NCI-H748 treated with DMSO at 0.1 percent for 48 hours (cell line): ENCODE data around the gene MYL6B.
"Not testable (repeated sequence)": the region's sequence is repeated elsewhere in the genome, so short reads cannot be mapped to it uniquely, and the experiment has no call there.

ENCODE experiments used
- DNase-seq: peaks from one replicate; lab custom pipeline; 2025; lab: John Stamatoyannopoulos, UW

The MYL6B gene

DNA sequence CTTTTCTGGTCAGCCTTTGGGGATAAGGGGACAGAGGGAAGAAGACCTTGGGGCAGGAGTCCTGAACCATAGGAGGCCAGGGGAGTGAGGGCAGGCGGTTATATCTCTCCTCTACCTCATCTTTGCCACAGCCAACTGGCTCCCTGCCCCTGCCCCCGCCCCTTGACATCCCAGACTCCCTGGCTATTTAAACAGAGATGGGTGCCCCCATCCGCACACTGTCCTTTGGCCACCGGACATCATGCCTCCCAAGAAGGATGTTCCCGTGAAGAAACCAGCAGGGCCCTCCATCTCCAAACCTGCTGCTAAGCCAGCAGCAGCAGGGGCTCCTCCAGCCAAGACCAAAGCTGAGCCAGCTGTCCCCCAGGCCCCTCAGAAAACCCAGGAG is 1.3 kb downstream of the MYL6B start:
- DNase-seq, result no peak

DNA sequence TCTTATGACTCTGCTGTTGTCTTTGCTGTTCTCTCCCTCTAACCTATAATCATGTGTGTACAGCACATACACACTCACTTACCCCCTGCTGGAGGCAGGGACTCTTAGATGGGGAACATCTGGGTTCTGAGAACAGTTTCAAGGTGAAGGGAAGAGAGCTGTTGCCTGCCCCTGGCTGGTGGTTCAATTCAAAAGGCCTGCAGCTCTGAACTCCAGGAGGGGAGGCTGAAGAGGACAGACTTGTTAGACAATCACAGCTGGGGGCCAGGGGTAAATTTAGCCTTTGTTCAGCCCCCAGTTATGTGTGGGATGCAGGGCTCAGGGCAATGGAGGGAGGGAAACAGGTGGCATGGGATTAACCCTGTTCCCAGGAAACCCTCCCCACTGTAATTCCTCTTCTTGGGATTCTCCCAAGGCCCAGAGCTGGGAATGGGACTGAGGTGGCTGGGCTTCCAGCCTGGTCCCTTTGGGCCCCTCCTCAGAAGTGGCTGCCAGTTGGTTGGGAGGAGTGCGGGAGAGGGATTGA is 1.9 kb downstream of the MYL6B start:
- DNase-seq, result no peak

DNA sequence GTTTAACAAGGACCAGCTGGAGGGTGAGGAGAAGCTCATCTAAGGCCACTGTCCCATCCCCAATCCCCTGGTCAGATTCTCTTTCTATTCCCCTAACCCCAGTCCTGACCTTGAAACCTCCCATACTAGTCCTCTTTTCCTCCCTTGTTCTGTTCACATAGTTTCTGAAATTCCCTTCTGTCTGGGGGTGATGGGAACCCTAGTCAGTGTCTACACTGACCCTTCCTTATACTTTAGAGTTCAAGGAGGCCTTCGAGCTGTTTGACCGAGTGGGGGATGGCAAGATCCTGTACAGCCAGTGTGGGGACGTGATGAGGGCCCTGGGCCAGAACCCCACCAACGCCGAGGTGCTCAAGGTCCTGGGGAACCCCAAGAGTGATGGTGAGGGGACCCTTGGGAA is 2.4 kb downstream of the MYL6B start:
- DNase-seq, result no peak

DNA sequence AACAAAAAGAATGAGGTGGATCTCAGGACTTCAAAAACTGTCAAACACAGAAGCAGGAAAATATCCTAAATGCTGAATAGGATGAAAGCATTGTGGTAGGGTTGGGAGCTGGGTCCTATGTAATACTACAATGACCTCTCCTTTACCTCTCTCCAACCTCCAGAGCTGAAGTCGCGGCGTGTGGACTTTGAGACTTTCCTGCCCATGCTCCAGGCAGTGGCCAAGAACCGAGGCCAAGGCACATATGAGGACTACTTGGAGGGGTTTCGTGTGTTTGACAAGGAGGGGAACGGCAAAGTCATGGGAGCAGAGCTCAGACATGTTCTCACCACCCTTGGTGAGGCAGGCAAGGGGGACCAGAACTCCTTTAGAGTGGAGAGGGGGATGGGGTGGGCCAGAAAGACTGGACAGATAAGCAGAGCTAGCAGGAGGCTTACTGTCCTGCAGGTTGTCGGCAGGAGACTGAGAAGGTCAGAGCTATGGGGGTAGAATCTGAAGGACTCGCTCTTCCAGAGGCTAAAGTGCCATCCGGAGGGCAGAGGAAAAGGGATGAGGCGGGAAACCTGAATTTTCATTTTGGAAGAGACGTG is 3.0 kb downstream of the MYL6B start:
- DNase-seq, result no peak

DNA sequence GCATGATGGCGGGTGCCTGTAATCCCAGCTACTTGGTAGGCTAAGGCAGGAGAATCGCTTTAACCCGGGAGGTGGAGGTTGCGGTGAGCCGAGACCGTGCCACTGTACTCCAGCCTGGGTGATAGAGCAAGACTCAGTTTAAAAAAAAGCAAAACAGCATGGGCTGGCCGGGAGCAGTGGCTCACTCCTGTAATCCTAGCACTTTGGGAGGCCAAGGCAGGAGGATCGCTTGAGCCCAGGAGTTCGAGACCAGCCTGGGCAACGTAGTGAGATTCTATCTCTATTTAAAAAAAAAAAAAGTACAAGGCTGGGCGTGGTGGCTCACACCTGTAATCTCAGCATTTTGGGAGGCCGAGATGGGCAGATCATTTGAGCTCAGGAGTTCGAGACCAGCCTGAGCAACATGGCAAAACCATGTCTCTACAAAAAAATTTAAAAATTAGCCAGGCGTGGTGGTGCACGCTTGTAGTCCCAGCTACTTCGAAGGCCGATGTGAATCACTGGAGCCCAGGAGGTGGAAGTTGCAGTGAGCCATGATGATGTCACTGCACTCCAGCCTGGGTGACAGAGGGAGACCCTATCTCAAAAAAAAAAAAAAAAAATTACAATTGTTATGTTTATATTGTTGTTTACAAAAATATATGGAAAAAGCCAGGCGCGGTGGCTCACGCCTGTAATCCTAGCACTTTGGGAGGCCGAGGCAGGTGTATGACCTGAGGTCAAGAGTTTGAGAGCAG is 4.2 kb downstream of the MYL6B start:
- not testable (repeated sequence) for DNase-seq

DNA sequence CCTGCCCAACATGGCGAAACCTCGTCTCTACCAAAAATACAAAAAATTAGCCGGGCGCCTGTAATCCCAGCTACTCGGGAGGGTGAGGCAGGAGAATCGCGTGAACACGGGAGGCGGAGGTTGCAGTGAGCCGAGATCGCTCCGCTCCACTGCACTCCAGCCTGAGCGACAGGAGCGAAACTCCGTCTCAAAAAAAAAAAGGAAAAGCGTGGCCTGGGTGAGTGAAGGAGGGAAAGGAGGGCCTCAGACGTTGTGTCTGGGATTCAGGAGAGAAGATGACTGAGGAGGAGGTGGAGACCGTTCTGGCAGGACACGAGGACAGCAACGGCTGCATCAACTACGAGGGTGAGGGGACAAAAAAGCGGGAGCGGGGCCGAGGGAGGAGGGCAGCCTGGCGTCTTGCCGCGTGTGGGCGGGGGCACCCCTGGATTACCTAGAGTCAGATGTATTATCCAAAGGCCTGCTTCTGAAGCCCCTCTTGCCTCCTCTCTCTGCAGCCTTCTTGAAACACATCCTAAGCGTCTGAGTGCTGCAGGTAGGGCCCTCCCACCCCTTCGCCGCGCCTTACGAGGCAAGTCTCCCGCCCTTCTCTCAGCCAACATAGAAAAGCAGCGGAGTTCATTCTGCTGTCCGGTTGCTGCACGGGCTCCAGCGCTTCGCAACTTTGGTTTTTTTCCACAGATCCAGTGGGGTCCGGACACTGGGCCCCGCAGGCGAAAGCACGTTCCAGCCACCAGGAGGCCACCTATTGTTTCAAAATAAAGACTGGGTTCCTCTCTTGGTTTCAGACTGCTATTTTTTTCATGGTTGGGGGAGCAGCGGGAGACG is 5.0 kb downstream of the MYL6B start:
- peak; percentile 83 for DNase-seq

DNA sequence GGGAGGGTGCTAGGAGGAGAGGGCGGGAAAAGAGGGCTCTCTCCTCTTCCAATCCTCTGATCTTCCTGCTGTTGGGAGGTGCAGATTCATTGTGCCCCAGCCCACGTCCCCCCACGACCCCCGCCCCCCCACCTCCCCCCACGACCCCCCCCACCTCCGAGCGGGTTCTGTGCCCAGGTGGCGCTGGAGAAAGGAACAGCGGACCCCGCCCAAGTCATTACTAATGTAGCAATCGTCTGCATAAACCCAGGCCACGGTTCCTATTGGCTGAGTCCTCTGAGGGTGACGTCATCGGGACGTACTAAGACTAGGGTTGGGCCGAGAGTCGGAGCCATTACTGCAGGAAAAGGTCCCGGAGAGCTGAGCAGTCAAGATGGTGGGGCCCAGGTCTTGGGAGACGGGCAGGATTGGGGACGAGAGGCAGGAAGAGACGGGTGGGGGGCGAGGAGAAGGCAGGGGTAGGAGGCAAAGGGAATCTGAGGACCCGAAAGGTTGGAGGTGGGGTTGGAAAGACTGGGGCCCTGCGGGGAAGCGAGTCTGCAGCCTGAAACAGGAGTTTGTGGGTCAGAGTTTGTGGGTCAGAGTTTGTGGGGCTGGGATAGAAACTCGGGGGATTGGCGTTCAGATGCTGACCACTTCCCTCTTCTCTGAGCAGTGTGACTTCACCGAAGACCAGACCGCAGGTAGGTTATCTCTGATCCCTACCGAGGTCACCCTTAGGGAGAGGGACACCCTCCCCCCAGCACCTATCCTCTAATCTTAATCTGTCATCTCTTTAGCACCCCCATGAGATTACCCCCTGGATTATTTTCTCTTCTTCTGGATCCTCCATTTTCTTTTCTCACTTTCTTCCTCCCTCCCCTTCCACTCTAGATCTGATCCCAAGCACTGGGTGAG is 5.9 kb downstream of the MYL6B start, which contains the start of gene MYL6:
TSS of gene MYL6 (plus strand) at position 331 of the 897 bp plus-strand sequence. CDS start at position 374, 43 bp downstream.
- peak; percentile 96 for DNase-seq

DNA sequence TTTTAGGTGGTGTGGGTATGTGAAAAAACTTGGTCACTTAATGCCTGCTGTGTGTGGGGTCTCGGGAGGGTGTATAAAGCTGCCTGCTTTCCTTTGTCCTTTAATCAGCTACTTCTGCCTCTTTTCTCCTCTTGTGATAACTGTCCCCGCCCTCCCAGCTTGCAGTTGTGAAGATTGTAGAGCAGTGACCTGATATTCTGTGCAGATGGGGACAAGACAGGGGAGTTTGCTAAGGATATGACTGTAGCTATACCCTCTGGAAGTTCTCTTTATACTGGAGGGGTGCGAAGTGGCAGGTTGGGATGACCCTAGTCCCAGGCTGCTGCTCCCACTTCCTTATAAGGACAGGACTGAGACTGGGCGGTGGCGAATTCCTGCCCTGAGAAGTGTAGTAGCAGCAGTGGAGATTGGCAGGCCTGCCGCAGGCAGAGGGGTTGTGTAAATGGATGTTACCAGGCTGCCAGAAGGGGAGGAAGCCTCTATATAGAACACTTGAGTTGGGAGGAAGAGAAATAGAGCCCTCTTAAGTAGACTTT is 6.6 kb downstream of the MYL6B start:
- DNase-seq, result peak; percentile 17

DNA sequence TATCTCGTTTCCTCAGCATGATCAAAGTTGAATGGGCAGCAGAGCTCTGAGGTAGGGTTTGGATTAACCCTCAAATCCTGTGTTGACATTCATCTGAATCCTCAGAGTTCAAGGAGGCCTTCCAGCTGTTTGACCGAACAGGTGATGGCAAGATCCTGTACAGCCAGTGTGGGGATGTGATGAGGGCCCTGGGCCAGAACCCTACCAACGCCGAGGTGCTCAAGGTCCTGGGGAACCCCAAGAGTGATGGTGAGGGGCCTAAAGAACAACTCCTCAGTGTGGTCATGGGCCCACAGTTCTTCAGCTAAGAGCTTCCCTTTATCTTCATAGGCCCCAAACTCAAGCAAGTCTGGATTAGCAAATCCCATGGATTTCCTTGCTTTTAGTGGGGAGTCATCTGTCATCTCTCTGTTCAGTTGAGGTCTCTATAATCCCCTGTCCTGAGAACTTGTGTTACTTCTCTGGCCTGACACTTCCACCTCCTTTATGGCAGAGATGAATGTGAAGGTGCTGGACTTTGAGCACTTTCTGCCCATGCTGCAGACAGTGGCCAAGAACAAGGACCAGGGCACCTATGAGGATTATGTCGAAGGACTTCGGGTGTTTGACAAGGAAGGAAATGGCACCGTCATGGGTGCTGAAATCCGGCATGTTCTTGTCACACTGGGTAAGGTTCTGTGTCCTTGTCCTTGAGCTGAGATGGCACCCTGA is 7.2 kb downstream of the MYL6B start:
- DNase-seq, result no peak

DNA sequence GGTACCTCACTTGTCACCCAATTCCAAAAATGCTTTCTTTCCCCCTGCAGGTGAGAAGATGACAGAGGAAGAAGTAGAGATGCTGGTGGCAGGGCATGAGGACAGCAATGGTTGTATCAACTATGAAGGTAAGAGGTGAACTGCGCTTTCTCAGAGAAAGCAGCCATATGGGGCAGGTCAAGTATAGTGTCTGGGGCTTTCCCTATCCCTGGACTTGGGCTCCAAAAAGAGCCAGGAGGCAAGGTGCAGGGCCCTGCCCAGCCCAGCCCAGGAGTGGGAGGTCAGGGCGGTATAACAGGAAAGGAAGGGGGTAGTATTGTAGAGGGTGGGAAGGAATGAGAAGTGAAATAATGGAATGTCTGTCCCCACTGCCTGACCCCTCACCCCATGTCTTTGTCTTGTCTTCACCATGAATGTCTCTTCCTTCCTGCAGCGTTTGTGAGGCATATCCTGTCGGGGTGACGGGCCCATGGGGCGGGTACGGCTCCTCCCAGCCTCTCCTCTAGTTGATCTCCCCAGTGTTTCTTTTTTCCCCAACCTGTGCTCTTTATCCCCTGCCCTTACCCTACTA is 7.9 kb downstream of the MYL6B start:
- DNase-seq, result no peak

DNA sequence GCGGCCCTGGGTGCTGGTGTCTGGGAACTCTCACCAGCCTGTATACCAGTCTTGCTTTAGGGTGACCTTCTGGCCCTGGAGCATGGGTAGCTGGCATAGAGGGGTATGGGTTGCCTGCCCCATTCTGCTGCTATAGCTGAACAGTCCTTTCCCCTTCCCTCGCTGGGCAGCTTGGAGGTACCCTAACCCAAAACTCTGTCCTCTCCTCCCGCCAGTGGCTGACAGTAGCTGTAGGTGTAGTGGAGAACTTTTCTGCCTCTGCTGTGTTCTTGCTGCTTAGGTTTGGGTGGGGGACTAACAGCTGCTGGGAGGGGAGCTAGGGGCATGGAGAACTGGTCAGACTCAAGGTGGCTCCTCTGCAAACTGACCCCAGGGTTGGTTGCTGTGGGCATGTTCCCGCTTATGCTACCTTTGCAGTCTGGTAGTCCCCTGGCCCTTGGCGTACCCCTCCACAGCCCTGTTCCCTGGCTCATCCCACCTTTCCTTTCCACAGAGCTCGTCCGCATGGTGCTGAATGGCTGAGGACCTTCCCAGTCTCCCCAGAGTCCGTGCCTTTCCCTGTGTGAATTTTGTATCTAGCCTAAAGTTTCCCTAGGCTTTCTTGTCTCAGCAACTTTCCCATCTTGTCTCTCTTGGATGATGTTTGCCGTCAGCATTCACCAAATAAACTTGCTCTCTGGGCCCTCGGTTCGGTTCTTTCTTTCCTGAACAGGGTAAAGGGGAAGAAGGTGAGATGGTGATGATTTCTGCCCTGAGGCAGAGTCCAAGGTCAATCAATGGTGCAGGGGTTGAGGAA is 8.7 kb downstream of the MYL6B start:
- DNase-seq, result no peak

DNA sequence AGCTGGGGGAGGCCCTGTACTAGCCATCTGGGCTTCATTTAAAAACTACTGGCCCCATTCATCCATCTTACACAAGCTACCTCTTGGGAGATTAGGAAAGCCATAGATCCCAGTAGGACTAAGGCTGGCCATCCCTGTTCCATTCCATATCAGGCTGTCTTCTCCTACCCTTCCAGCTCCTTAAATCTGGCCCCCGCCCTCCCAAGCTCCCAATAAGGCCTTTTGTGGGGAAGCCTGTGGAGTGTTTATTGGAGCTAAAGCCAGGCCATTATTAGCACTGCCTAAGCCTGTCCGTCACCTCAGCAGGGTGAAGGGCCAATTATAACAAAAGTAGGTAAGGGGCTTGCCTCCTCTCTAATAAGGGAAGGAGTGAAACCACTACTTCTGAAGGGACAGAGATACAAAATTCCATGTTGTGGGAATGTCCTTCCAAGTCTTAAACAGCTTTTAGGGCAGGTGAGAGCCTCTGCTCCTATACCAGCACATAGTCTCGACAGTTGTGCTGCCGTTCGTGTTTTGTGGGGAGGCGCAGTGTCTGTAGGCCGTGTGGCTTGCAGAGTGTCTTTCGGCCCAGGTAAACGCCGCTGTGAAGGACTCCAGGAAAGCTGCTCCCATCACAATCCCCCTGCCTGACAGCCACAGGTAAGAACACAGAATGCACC is 9.4 kb downstream of the MYL6B start:
- DNase-seq, result no peak

DNA sequence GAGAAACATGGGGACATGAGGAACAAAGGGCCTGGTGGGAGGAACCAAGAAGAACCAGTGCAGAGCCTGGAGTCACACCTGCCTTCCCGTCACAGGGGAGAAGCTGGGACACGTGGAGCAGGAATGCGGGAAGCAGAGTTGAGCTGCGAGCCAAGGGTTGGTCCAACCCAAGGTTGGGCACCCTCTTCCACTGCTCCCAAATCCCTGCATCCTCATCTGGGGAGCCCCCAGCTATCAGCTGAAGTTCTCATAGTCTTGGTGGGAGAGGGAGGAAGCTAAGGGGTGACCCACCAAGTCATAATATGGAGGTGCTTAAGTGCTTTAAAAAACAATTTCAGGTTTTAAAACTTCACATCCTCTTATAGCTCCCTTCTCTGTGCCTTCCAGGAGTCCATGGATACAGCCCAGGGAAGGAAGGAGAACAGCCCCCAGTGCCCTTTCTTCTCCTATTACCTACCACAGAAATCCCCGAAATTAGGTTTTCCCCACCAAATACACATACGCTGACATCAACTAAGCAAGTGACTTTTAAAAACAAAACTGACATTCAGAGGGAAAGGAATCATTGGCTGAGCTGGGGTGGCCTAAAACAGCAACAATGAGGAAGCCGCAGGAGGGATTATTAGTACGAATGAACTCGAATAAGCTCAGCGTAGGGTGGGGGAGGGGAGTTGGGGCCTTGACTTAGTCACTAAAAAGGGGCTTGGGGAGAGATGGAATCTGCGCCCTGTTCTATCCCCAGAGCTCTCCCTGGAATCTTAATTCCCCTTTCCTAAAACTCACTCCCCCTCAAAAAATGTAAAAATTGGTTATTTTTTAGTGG is 10.3 kb downstream of the MYL6B start:
- no peak for DNase-seq

DNA sequence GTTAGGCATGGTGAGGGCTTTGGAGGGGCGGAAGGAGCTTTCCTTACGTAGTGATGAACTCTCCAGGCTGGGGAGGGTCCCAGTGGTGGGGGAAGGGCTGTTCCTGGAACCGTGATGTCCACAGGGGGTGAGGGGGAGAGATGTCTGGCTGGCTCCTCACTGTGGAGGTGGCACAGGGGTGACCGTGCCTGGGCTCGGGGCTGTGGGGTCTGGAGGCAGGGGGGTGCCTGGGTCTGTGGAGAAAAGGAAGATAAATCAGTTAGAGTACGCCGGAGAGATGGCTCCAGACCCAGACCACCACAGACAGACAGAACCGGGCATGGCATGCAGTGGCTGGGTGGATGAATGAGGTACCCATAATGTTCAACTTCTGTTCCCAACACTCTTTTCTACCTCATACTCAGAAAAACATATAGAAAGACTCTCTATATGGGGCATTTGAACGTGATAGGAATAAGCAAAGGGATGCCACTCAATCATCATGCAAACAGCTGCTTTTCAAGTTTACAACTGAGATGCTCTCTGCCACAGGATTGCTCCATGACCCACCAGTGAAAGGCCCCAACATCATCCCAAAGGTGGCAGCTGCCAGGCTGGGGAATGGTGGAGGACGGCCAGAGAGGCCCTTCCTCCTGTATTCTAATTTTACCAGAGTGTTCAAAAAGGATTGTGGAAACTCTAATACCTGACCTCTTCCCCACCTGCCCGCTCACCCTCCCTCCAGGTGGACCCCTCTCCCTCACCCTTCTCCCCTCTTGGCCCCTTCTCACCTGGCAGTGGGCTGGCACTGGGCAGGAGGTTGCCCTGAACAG is 11.4 kb downstream of the MYL6B start:
- DNase-seq, result no peak

DNA sequence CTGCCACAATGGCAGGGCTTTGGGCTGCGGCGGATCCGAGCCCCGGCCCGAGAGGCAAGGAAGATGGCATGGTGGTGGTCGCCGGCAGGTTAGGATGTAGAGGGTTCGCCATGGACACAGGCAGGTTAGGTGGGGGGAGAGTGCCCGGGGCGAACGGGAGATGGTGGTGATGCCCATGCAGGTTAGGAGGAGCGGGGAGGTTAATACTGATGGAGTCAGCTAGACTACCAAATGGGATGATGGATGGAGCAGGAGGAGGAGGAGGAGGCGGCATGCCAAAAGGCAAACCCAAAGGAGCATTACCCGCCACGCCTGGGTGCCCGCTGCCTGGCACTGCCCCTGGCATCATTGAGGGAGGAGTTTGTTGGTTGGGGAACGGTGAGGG is 11.9 kb downstream of the MYL6B start:
- no peak for DNase-seq

DNA sequence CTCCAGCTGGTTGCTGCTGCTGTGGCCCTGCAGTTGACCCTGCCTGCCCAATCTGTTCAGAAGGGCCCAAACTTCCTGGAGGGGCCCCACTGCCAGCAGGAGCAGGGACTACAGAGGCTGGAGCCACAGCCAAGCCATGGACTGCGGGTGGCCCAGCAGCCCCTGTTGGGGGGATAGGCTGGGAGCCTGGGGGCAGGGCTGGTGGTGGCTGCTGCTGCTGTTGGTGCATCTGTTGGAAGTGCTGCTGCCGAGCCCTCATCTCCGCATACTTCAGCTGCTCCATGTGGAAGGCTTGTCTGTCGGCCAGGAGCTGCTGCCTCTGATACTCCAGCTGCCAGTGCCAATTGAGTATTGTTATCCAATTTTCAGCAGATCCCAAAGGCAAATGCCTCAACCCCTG is 13.0 kb downstream of the MYL6B start:
- no peak for DNase-seq

DNA sequence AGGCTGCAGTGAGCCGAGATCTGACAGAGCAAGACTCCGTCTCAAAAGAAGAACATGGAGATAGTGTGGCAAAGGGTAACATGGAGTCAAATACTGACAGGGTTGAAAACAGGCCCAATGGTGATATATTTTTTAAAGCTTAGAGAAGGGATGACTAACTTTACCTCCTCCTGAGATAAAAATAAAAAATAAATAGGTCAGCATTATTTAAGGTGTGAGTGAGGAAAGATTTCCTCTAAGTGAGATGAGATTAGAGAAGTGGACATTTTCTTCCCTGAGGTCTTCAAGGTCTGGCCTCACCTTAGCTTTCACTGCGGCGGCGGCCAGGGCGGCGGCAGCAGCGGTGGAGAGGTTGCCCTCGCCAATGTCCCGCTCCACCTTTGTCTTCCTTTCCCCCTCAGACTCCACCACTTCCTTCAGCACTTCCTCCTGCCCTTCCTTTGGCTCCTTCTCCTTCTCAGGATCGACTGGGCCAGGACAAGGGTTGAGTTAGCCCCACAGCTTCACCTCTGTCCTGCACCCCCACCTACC is 16.9 kb downstream of the MYL6B start:
- DNase-seq, result no peak
